ENCODE results near the gene KLHL15. TPM values are rescaled to one million over a fixed set of nuclear protein-coding genes. Genes with fewer than 3 reads are reported as not detected.

Gene KLHL15
- total RNA-seq, 1 donor from 2014 or later: 3.4 TPM

DNA sequence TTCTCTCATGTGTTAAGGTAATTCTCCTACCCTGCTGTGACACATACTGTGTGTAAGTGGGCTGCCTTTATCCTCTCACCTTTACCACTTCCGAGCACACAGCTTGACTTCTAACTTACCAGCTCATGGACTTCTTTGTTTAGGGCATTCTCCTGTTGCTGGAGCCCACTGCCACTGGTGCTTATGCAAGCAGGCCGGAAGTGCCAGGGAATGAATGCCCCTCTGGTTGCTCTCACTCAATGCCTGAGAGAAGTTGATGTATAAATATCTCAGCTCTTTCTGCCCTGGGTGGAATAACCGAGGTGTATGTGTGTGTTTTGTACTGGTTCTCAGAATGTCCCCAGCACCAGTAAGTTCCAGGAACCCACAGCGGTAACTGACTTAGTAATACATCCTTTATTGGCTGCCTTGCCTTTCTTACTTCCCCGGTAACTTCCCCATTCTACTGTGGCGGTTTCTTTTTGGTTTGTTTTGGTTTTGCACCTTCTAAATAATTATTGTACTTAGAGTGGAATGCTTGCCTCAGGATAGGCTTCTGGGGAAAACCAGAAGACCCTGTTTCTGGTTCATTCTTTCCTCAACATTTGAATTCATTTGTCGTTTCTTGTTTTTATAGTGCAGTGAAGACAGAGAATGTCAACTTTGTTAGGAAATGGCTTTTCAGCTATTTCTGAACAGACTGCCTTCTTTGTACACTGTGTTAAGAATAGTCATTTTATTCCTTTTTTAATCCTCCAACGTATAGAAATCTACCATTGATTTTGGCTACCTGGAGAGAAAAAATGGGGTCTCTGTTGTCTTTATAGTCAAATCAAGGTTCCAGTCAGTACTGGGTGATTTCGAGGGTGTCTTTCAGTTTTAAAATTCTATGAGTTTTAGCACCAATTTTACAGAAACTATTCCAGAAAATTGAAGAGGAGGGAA, 73.7 kb downstream of the KLHL15 start:
- no peak for DNase-seq (ENCODE audit: low read depth)
- TF ChIP-seq, protein P1, sequence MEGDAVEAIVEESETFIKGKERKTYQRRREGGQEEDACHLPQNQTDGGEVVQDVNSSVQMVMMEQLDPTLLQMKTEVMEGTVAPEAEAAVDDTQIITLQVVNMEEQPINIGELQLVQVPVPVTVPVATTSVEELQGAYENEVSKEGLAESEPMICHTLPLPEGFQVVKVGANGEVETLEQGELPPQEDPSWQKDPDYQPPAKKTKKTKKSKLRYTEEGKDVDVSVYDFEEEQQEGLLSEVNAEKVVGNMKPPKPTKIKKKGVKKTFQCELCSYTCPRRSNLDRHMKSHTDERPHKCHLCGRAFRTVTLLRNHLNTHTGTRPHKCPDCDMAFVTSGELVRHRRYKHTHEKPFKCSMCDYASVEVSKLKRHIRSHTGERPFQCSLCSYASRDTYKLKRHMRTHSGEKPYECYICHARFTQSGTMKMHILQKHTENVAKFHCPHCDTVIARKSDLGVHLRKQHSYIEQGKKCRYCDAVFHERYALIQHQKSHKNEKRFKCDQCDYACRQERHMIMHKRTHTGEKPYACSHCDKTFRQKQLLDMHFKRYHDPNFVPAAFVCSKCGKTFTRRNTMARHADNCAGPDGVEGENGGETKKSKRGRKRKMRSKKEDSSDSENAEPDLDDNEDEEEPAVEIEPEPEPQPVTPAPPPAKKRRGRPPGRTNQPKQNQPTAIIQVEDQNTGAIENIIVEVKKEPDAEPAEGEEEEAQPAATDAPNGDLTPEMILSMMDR (conservative IDR thresholded peaks at IDR 0.05; ENCODE audit: low read depth, low read length): no peak
- no peak overlapping the region for H3K4me3 ChIP-seq (ENCODE audit: low read depth, low read length)

DNA sequence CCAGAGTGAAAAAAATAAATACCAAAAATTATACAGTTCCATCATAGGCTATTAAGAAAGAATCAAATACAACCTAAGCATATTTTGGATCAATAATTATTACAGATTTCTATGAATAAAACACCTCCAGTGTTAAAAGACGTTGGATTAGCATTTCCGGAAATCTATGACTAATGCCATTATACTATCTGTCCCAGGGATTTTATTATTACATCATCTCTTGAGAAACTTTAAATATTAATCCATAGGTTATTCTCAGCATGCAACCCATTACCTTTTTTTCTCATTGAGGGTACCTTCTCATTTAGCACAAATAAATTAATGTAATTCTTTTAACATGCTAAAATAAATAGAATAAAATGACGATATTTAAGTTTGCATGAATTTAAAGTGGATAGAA, 74.6 kb downstream of the KLHL15 start:
- TF ChIP-seq, protein P1 (conservative IDR thresholded peaks at IDR 0.05; ENCODE audit: low read depth, low read length): no peak
- DNase-seq (ENCODE audit: low read depth): no peak
- no peak overlapping the region for H3K4me3 ChIP-seq (ENCODE audit: low read depth, low read length)

DNA sequence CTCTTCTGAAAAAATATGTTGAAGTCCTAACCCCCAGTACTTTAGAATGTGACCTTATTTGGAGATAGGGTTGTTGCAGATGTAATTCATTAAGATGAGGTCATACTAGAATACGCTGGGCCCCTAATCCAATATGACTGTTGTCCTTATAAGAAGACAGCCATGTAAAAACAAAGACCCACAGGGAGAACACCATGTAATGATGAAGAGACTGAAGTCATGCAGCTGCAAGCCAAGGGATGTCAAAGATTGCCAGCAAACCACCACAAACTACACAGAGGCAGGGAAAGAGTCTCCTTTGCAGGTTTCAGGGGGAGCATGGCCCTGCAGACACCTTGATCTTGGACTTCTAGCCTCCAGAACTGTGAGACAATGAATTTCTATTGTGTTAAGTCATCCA, 81.8 kb downstream of the KLHL15 start:
- no peak overlapping the region for H3K4me3 ChIP-seq (ENCODE audit: low read depth, low read length)
- TF ChIP-seq, protein P1 (conservative IDR thresholded peaks at IDR 0.05; ENCODE audit: low read depth, low read length): no peak
- DNase-seq (ENCODE audit: low read depth): no peak

DNA sequence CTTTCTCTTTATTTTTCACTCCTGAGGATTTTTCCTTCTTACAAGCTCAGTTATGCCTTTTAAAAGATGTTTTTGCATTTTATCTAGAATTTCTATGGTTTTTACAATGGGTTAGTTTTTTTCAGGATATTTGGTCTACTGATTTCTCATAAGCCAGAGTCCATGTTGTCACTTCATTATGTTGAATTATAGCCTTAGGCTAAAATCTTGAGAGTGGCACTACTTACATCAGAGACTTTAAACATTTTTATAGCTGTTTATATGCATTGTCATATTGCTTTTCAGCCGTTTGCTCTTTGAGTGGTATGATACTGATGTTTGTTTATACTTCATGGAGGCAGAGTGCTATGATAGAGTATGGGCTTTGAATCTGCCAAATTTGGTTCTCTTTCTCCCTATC, 82.8 kb downstream of the KLHL15 start:
- no peak overlapping the region for H3K4me3 ChIP-seq (ENCODE audit: low read depth, low read length)
- DNase-seq (ENCODE audit: low read depth): no peak
- TF ChIP-seq, protein P1 (conservative IDR thresholded peaks at IDR 0.05; ENCODE audit: low read depth, low read length): no peak

DNA sequence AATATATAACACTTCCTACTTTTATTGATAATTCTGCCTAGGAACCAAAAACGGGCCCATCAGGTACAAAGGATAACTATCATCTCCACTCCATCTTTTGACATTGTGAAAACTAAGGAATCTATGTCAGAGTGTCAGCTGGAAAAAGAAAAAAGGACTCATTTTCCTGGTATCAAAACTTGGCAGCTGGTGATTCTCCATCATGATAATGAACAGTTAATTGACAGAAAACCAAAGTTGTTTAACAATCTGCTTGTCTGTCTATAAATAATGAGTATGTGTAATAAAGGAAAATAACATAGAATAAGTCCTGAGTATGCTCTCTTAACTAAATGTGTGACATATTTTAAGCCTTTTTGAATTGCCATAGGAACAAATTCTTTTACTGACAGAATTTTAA, 87.8 kb downstream of the KLHL15 start:
- no peak for DNase-seq (ENCODE audit: low read depth)
- H3K4me3 ChIP-seq (ENCODE audit: low read depth, low read length): no peak overlapping the region
- TF ChIP-seq, protein P1 (conservative IDR thresholded peaks at IDR 0.05; ENCODE audit: low read depth, low read length): no peak

DNA sequence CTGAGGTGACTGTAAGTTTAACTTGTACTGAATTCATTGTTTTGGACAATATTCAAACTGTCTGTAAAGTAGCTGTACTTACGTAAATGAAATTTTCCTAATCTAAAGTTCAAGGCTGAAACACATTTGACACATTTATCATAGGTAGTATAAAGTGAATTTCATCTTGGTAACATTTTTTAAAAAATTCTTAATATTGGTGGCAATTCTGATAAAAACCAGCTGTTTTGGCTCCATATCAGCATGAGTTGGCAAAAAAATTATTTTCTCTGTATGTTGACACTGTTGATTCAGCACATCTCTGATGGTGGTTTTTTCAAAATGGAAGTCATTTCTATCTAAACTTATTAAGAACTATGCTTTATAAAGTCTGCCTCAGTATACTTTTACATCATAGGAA, 88.3 kb downstream of the KLHL15 start:
- no peak overlapping the region for H3K4me3 ChIP-seq (ENCODE audit: low read depth, low read length)
- TF ChIP-seq, protein P1 (conservative IDR thresholded peaks at IDR 0.05; ENCODE audit: low read depth, low read length): no peak
- DNase-seq (ENCODE audit: low read depth): no peak

DNA sequence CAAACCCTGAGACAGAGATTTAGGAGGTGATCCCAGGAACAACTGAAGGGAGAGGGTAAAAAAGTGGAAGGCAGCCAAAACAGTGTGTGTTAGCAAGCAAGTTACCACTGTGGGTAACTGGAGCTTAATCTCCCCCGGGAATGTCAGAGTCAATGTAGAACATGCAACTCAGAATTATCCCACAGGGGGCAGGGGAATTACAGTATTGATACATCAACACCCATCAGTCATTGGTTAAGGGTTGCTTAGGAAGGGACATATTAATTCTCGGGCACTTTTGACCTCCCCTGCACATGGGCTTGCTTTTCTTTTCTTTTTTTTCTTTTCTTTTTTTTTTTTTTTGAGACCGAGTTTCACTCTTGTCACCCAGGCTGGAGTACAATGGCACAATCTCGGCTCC, 89.9 kb downstream of the KLHL15 start:
- TF ChIP-seq, protein P1 (conservative IDR thresholded peaks at IDR 0.05; ENCODE audit: low read depth, low read length): no peak
- DNase-seq (ENCODE audit: low read depth): no peak

More for the DNA sequence above, 89.9 kb downstream of the KLHL15 start:
- H3K4me3 ChIP-seq (ENCODE audit: low read depth, low read length): no peak overlapping the region

All from epithelial cell of proximal tubule (primary cell).